CD4-positive, alpha-beta T cell (primary cell): Measurements from ENCODE around the gene GPC6. TPM values are rescaled to one million over a fixed set of nuclear protein-coding genes. Genes with fewer than 3 reads are reported as not detected.

Source experiments
- ATAC-seq: fragments of 200-7000 bp; cut with Tn5 transposase; one replicate; pipeline ENCODE4 v1.10.0; 2022; ENCODE audit warnings: mild to moderate bottlenecking; ENCODE audit not compliant: poor library complexity
- CTCF ChIA-PET: fragments of 350-600 bp; sonication (Branson Sonifier 250); formaldehyde crosslinking; loops from one replicate; lab custom pipeline; 2021; ENCODE audit warnings: antibody characterized with exemption, inconsistent platforms; lab: Charles Lee
- POLR2A ChIA-PET: fragments of 350-600 bp; sonication (Branson Sonifier 250); formaldehyde crosslinking; loops from one replicate; lab custom pipeline; 2021; ENCODE audit warnings: antibody characterized with exemption, inconsistent platforms; lab: Charles Lee
- DNase-seq, 14 experiments: peaks; one replicate each; pipeline ENCODE4 v3.0.0-alpha.2; 2013 to 2020; ENCODE audit warnings: mixed read lengths in 2 of 14
- H3K27ac ChIP-seq, 2 donors: one replicate each; pipeline versions ENCODE4 v1.5.1 to v1.7.0; 2013; ENCODE audit warnings: low read length in 2 of 2, low read depth in 1 of 2, mild to moderate bottlenecking in 1 of 2
- H3K27me3 ChIP-seq, 2 experiments: 1 replicate in 1 of 2; 2 replicates in 1 of 2; pipeline versions ENCODE4 v1.6.1 to v1.7.0; 2013; ENCODE audit warnings: low read length in 2 of 2, control low read depth in 1 of 2, mild to moderate bottlenecking in 1 of 2, moderate library complexity in 1 of 2; ENCODE audit not compliant: insufficient read depth in 2 of 2, control insufficient read depth in 1 of 2
- H3K36me3 ChIP-seq: one replicate; pipeline ENCODE4 v1.6.1; 2013; ENCODE audit warnings: low read length, control low read depth; ENCODE audit not compliant: insufficient read depth
- H3K4me1 ChIP-seq: one replicate; pipeline ENCODE4 v1.6.1; 2013; ENCODE audit warnings: low read length, control low read depth; ENCODE audit not compliant: insufficient read depth
- H3K4me3 ChIP-seq: one replicate; pipeline ENCODE4 v1.5.1; 2013; ENCODE audit warnings: mild to moderate bottlenecking, low read length, moderate library complexity
- H3K9me3 ChIP-seq, 2 experiments: 1 replicate in 1 of 2; 2 replicates in 1 of 2; pipeline versions ENCODE4 v1.6.1 to v1.7.0; 2013; ENCODE audit warnings: low read length in 2 of 2, mild to moderate bottlenecking in 2 of 2, control low read depth in 1 of 2, moderate library complexity in 1 of 2; ENCODE audit not compliant: control insufficient read depth in 1 of 2, insufficient read depth in 1 of 2
- H3K27ac Mint-ChIP-seq: one replicate; pipeline ENCODE4 v1.8.0; 2020; ENCODE audit warnings: mixed read lengths
- H3K27me3 Mint-ChIP-seq: one replicate; pipeline ENCODE4 v1.8.0; 2021; ENCODE audit warnings: mixed read lengths
- H3K36me3 Mint-ChIP-seq: one replicate; pipeline ENCODE4 v1.8.0; 2021; ENCODE audit warnings: low read depth, mixed read lengths
- H3K4me1 Mint-ChIP-seq: one replicate; pipeline ENCODE4 v1.8.0; 2021; ENCODE audit warnings: low read depth, mixed read lengths
- H3K4me3 Mint-ChIP-seq: one replicate; pipeline ENCODE4 v1.8.0; 2020; ENCODE audit warnings: mild to moderate bottlenecking, mixed read lengths
- H3K9me3 Mint-ChIP-seq: one replicate; pipeline ENCODE4 v1.8.0; 2020; ENCODE audit warnings: mixed read lengths
- CTCF ChIP-seq: fragments of 200-600 bp; IDR thresholded peaks from one replicate; pipeline ENCODE4 v1.8.0; 2022; ENCODE audit warnings: antibody characterized with exemption, mild to moderate bottlenecking
- intact Hi-C, 2 experiments: fragments of 100-400 bp; cut with DNase I in 1 of 2; cut with micrococcal nuclease in 1 of 2; formaldehyde crosslinking; loops; one replicate each; pipeline versions ENCODE4 v1.15.1 to v1.9.0; 2023 to 2025; cut with DNase I, micrococcal nuclease
- total RNA-seq, 174 experiments: library from RNA in 2 of 174; stranded (reverse) in 2 of 174; gene quantifications; one replicate each; pipeline ENCODE4 v1.2.3 and lab custom pipeline; 2021 to 2026

Gene GPC6
- total RNA-seq, 2 experiments from 2014 or later, result not detected

- Histone ChIP-seq H3K27me3 (no peaks in the 10 kb centered on the region), H3K27ac (no peak overlapping the region), H3K36me3 (no peaks in the 10 kb centered on the region), H3K9me3 (peaks cover 0 to 3% of the 10 kb centered on the region in 2 experiments), H3K4me1 (no peaks in the 10 kb centered on the region), H3K4me3 (no peak overlapping the region)
- POLR2A ChIA-PET, result no interaction called here
- Mint-ChIP-seq H3K9me3 (no peaks in the 10 kb centered on the region), H3K27me3 (no peaks in the 10 kb centered on the region), H3K36me3 (no peaks in the 10 kb centered on the region), H3K4me3 (no peak overlapping the region), H3K4me1 (no peaks in the 10 kb centered on the region), H3K27ac (no peak overlapping the region)
- intact Hi-C loops, result no loop called here
- no peak for DNase-seq
- no peak for ATAC-seq
- TF ChIP-seq CTCF, result no peak
- CTCF ChIA-PET, result interaction anchor here (0.5 to 0.6 kb wide), 2 partner anchors 561 to 666 kb away, joined by 3 read pairs; no protein-coding TSS in a partner anchor
Observed at GRCh38 chr13:93279982-93280381, 53.4 kb downstream of the GPC6 start.

GRCh38 chr13:93280688-93281087, 54.1 kb downstream of the GPC6 start:
- ChIA-PET CTCF (no interaction called here), POLR2A (no interaction called here)
- no peak overlapping the region for H3K4me3 ChIP-seq
- H3K36me3 ChIP-seq, result no peaks in the 10 kb centered on the region
- no peak overlapping the region for H3K27ac ChIP-seq
- Mint-ChIP-seq H3K36me3 (no peaks in the 10 kb centered on the region), H3K4me3 (no peak overlapping the region), H3K27ac (no peak overlapping the region), H3K27me3 (no peaks in the 10 kb centered on the region), H3K9me3 (no peaks in the 10 kb centered on the region), H3K4me1 (no peaks in the 10 kb centered on the region)
- H3K4me1 ChIP-seq, result no peaks in the 10 kb centered on the region
- ATAC-seq (no peak), DNase-seq (no peak)
- intact Hi-C loops, result no loop called here
- no peak for TF ChIP-seq CTCF
- no peaks in the 10 kb centered on the region for H3K27me3 ChIP-seq
- peaks cover 0 to 3% of the 10 kb centered on the region in 2 experiments for H3K9me3 ChIP-seq

GRCh38 chr13:93283255-93283654, 56.6 kb downstream of the GPC6 start:
- intact Hi-C loops, result no loop called here
- H3K27ac ChIP-seq, result no peak overlapping the region
- H3K9me3 ChIP-seq, result no peaks in the 10 kb centered on the region
- no peak for ATAC-seq
- ChIA-PET POLR2A (no interaction called here), CTCF (no interaction called here)
- no peak for DNase-seq
- H3K4me1 Mint-ChIP-seq, result no peaks in the 10 kb centered on the region
- no peaks in the 10 kb centered on the region for H3K36me3 ChIP-seq
- no peaks in the 10 kb centered on the region for H3K27me3 Mint-ChIP-seq
- no peak overlapping the region for H3K4me3 ChIP-seq
- H3K4me1 ChIP-seq, result no peaks in the 10 kb centered on the region
- H3K27ac Mint-ChIP-seq, result no peak overlapping the region
- no peaks in the 10 kb centered on the region for H3K9me3 Mint-ChIP-seq
- no peaks in the 10 kb centered on the region for H3K27me3 ChIP-seq
- H3K36me3 Mint-ChIP-seq, result no peaks in the 10 kb centered on the region
- H3K4me3 Mint-ChIP-seq, result no peak overlapping the region
- TF ChIP-seq CTCF, result no peak
